Stimulated activated effector memory CD8-positive, alpha-beta T cell treated with anti-CD3 and anti-CD28 coated beads, Interleukin-12 subunit alpha, Interleukin-12 subunit beta, amount 100 ng/mL, for 72 hours (primary cell): Measurements from ENCODE around the gene GDF7.
A peak's percentile ranks its signal among the peaks of the same experiment; 100 is the strongest.

Source experiments
- ATAC-seq: fragments of 150-1000 bp; cut with Tn5 transposase; 2 replicates; pipeline ENCODE4 v1.10.0; 2021
- DNase-seq, 2 donors: peaks; one replicate each; pipeline ENCODE4 v3.0.0; 2021 to 2022; ENCODE audit warnings: low spot score in 2 of 2
- H3K27ac Mint-ChIP-seq: one replicate; pipeline ENCODE4 v1.8.0; 2022; ENCODE audit warnings: mild to moderate bottlenecking, mixed read lengths
- H3K36me3 Mint-ChIP-seq: one replicate; pipeline ENCODE4 v1.8.0; 2022; ENCODE audit warnings: mild to moderate bottlenecking, mixed read lengths
- H3K4me1 Mint-ChIP-seq: one replicate; pipeline ENCODE4 v1.8.0; 2022; ENCODE audit warnings: mixed read lengths
- H3K4me3 Mint-ChIP-seq: one replicate; pipeline ENCODE4 v1.8.0; 2022; ENCODE audit warnings: mild to moderate bottlenecking, mixed read lengths
- H3K9me3 Mint-ChIP-seq: one replicate; pipeline ENCODE4 v1.8.0; 2022; ENCODE audit warnings: mixed read lengths

GDF7 gene

DNA sequence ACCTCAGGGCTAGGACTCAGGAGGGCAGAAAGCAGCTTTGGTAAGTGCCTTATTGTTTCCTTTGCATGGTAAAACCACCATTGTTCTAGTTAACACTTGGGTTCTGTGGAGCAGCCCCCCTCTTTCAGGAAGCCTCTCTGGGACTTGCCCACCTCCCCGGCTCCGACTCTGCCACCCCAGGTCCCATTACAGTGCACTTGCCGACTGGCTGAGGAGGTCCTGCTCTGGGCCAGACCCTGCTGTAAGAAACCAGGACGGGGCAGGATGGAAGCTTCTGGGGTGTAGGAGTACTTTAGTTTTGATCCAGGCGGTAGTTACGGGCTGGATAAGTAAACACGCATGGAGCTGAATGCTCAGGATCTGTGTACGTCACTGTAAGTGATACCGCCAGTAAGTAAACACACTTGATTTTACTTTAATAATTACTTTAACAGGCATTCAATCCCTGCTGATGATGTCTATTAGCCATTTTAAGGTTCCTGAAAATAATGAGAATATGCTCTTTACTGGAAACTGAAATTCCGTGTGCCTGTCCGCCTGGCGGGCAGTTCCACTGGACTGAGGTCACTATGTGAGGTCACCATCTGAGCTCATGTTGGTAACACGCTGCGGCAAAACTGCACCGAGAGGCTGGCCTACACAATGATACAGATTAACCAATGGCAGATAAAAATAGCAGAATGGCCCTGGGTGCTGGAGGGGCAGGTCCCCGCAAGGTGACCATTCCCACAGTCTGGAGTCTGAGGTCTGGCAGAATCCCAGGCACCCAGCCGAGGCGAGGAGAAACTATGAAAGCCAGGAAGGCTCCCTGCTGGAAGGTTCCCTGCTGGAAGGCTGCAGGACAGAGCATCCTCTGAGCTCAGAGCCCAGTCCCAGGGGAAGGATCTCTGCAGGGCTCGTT, 41.2 kb upstream of the GDF7 start:
- H3K9me3 Mint-ChIP-seq = no peaks in the 10 kb centered on the region
- no peak overlapping the region for H3K27ac Mint-ChIP-seq
- no peak overlapping the region for H3K4me3 Mint-ChIP-seq
- DNase-seq (no peak), ATAC-seq (no peak)
- H3K4me1 Mint-ChIP-seq = no peaks in the 10 kb centered on the region
- peaks cover 13% of the 10 kb centered on the region for H3K36me3 Mint-ChIP-seq

- Mint-ChIP-seq H3K9me3 (no peaks in the 10 kb centered on the region), H3K36me3 (peaks cover 7% of the 10 kb centered on the region), H3K4me3 (no peak overlapping the region), H3K4me1 (no peaks in the 10 kb centered on the region), H3K27ac (no peak overlapping the region)
- ATAC-seq = no peak
- no peak for DNase-seq
Observed at GRCh38 chr2:20626392-20626697, 40.6 kb upstream of the GDF7 start.

GRCh38 chr2:20626698-20627513, 40.0 kb upstream of the GDF7 start:
- Mint-ChIP-seq H3K4me3 (no peak overlapping the region), H3K9me3 (no peaks in the 10 kb centered on the region), H3K36me3 (peaks cover 7% of the 10 kb centered on the region), H3K27ac (peak overlapping the region; percentile 10), H3K4me1 (no peaks in the 10 kb centered on the region)
- DNase-seq (no peak), ATAC-seq (no peak)

- Mint-ChIP-seq H3K27ac (peak overlapping the region; percentile 10), H3K4me3 (no peak overlapping the region), H3K4me1 (no peaks in the 10 kb centered on the region), H3K9me3 (no peaks in the 10 kb centered on the region), H3K36me3 (peaks cover 4% of the 10 kb centered on the region)
- no peak for ATAC-seq
- DNase-seq = no peak
Observed at GRCh38 chr2:20627712-20628380, 39.1 kb upstream of the GDF7 start.

- ATAC-seq = no peak
Observed at GRCh38 chr2:20629181-20629580, 37.8 kb upstream of the GDF7 start.

GRCh38 chr2:20629581-20630171, 37.3 kb upstream of the GDF7 start:
- no peak overlapping the region for H3K27ac Mint-ChIP-seq
- H3K9me3 Mint-ChIP-seq = no peaks in the 10 kb centered on the region
- ATAC-seq = no peak
- no peak overlapping the region for H3K4me3 Mint-ChIP-seq
- no peak for DNase-seq
- H3K4me1 Mint-ChIP-seq = no peaks in the 10 kb centered on the region
- H3K36me3 Mint-ChIP-seq = no peaks in the 10 kb centered on the region

More at GRCh38 chr2:20629181-20629580, 37.8 kb upstream of the GDF7 start:
- no peak overlapping the region for H3K27ac Mint-ChIP-seq
- H3K4me1 Mint-ChIP-seq = no peaks in the 10 kb centered on the region
- DNase-seq = no peak
- no peaks in the 10 kb centered on the region for H3K36me3 Mint-ChIP-seq
- no peaks in the 10 kb centered on the region for H3K9me3 Mint-ChIP-seq
- no peak overlapping the region for H3K4me3 Mint-ChIP-seq

GRCh38 chr2:20630967-20631366, 36.0 kb upstream of the GDF7 start:
- ATAC-seq = no peak
- peak overlapping the region; percentile 65 for H3K27ac Mint-ChIP-seq
- H3K36me3 Mint-ChIP-seq = no peaks in the 10 kb centered on the region
- no peaks in the 10 kb centered on the region for H3K9me3 Mint-ChIP-seq
- peaks cover 8% of the 10 kb centered on the region for H3K4me1 Mint-ChIP-seq
- no peak overlapping the region for H3K4me3 Mint-ChIP-seq
- DNase-seq = no peak

- DNase-seq = no peak
- H3K9me3 Mint-ChIP-seq = no peaks in the 10 kb centered on the region
- ATAC-seq = no peak
- no peaks in the 10 kb centered on the region for H3K36me3 Mint-ChIP-seq
- H3K4me1 Mint-ChIP-seq = peaks cover 10% of the 10 kb centered on the region
- no peak overlapping the region for H3K27ac Mint-ChIP-seq
- H3K4me3 Mint-ChIP-seq = no peak overlapping the region
Observed at GRCh38 chr2:20631617-20632307, 35.2 kb upstream of the GDF7 start.

DNA sequence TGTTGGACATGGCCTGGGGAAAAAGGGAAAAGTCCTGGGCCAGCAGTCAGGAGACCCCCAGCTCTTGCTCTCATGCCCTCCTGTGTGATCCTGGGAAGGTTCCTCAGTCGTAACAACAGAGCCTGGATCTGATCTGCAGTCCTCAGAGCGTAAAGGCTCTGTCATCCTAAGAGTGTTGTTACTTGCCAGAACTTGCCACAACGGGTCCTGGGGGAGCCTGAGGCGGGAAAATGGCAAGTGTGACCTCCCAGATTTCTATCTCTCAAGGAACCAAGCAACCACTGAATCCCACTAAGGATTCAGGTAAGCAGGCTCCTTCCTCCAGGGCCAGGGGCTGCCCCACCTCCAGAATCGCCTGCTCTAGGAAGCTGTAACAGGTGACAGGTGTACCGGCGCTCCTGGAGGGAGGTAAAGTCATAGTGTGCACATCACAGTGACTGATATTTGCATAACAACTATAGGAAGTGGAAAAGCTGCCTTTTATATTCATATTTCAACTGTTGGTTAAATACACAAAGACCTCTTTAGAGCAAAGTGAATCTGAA, 34.4 kb upstream of the GDF7 start:
- Mint-ChIP-seq H3K36me3 (no peaks in the 10 kb centered on the region), H3K4me1 (peaks cover 10% of the 10 kb centered on the region), H3K4me3 (no peak overlapping the region), H3K9me3 (no peaks in the 10 kb centered on the region), H3K27ac (no peak overlapping the region)
- no peak for ATAC-seq
- DNase-seq = no peak

- peaks cover 10% of the 10 kb centered on the region for H3K4me1 Mint-ChIP-seq
- no peak overlapping the region for H3K4me3 Mint-ChIP-seq
- H3K9me3 Mint-ChIP-seq = no peaks in the 10 kb centered on the region
- no peak for ATAC-seq
- no peak overlapping the region for H3K27ac Mint-ChIP-seq
- no peak for DNase-seq
- H3K36me3 Mint-ChIP-seq = no peaks in the 10 kb centered on the region
Observed at GRCh38 chr2:20633001-20633400, 33.9 kb upstream of the GDF7 start.

GRCh38 chr2:20633794-20634506, 33.0 kb upstream of the GDF7 start:
- peaks cover 2% of the 10 kb centered on the region for H3K36me3 Mint-ChIP-seq
- no peak for DNase-seq
- no peak overlapping the region for H3K4me3 Mint-ChIP-seq
- H3K4me1 Mint-ChIP-seq = peaks cover 10% of the 10 kb centered on the region
- ATAC-seq = no peak
- H3K9me3 Mint-ChIP-seq = no peaks in the 10 kb centered on the region
- H3K27ac Mint-ChIP-seq = peak overlapping the region; percentile 63

DNA sequence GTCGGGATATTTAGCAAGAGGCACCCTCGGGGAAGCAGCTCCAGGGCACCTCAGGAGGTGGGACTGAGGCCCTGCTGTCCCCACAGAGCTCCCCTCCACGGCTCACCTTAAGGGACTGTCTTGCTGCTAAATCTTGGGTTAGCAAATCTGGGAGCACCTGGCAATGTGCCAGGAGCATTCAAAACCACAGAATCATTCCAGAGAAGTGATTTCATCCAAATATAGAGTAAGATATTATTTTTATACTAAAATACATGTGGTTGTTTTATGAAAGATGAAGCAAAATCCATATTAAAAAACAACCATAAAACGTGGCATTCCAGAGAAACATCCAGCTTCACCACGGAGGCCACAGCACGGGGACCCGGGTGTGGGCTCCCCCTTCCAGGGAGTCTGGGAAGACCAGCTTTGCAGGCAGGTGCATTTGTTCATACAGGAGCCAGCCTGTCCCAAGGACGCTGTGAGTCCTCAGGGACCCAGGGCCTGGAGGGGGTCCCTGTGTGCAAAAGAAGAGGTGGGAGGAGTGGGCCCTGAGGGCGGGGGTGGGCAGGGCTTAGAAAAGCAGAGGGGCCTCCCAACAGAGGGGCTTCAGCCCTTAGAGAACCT, 32.3 kb upstream of the GDF7 start:
- ATAC-seq (no peak), DNase-seq (no peak)
- Mint-ChIP-seq H3K27ac (no peak overlapping the region), H3K9me3 (no peaks in the 10 kb centered on the region), H3K36me3 (peaks cover 8% of the 10 kb centered on the region), H3K4me1 (peaks cover 10% of the 10 kb centered on the region), H3K4me3 (no peak overlapping the region)

DNA sequence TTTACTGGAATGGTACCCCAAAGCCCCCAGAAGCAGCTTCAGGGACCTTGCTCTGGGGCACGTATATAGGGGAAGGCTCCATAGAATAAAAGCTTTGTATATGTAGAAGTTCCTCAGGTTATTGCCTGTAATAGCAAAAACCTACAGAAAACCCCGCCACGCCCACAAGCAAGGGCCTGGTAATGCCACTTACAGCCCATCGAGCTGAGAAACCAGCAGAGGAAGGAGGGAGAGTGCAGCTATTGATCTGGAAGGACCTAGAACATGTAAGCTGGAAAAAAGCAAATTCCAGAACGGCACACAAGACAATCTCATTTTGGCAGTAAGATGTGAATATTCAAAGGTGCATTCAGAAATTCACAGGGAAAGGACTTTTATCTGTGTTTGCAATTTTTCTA, 31.8 kb upstream of the GDF7 start:
- Mint-ChIP-seq H3K36me3 (peaks cover 10% of the 10 kb centered on the region), H3K4me3 (no peak overlapping the region), H3K4me1 (peaks cover 10% of the 10 kb centered on the region), H3K27ac (no peak overlapping the region), H3K9me3 (no peaks in the 10 kb centered on the region)
- DNase-seq = no peak
- ATAC-seq = no peak
